AG04449 (cell line): ENCODE results near the gene NAP1L5.

Source experiments
- CTCF ChIA-PET: fragments of 350-600 bp; formaldehyde crosslinking; extraction: SDS; loops from one replicate; lab custom pipeline; 2021; ENCODE audit warnings: antibody characterized with exemption; lab: Yijun Ruan, JAX
- POLR2A ChIA-PET: fragments of 400-600, 350-600 bp; formaldehyde crosslinking; extraction: SDS; loops from one replicate; lab custom pipeline; 2020; ENCODE audit warnings: antibody characterized with exemption, inconsistent platforms; lab: Yijun Ruan, JAX
- DNase-seq: peaks from one replicate; pipeline ENCODE4 v3.0.0-alpha.2; 2010; ENCODE audit warnings: low read depth, low spot score
- H3K4me3 ChIP-seq: 2 replicates; pipeline ENCODE4 v1.5.1; 2011; ENCODE audit warnings: low read depth, mild to moderate bottlenecking, control low read depth, low read length
- TF ChIP-seq, protein P1 (sequence below): IDR thresholded peaks from one replicate; pipeline ENCODE4 v1.5.1; 2011; ENCODE audit warnings: mild to moderate bottlenecking, moderate library complexity, low read length, control low read depth, inconsistent platforms; ENCODE audit not compliant: insufficient read depth; ENCODE audit errors: missing control alignments

The NAP1L5 gene, protein sequence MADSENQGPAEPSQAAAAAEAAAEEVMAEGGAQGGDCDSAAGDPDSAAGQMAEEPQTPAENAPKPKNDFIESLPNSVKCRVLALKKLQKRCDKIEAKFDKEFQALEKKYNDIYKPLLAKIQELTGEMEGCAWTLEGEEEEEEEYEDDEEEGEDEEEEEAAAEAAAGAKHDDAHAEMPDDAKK

GRCh38 chr4:88697588-88698329, at the start of gene NAP1L5:
Gene NAP1L5 (minus strand): TSS chr4:88697829. CDS start chr4:88697754, 75 bp downstream.
- DNase-seq: no peak
- peak within 1 kb of the TSS; percentile 63 for H3K4me3 ChIP-seq
- ChIA-PET CTCF (interaction anchor here (1.1 to 3.6 kb wide), 4 partner anchors 9 to 326 kb away, joined by 3 to 15 read pairs (median 10); no protein-coding TSS in a partner anchor), POLR2A (no interaction called here)
- TF ChIP-seq, protein P1, sequence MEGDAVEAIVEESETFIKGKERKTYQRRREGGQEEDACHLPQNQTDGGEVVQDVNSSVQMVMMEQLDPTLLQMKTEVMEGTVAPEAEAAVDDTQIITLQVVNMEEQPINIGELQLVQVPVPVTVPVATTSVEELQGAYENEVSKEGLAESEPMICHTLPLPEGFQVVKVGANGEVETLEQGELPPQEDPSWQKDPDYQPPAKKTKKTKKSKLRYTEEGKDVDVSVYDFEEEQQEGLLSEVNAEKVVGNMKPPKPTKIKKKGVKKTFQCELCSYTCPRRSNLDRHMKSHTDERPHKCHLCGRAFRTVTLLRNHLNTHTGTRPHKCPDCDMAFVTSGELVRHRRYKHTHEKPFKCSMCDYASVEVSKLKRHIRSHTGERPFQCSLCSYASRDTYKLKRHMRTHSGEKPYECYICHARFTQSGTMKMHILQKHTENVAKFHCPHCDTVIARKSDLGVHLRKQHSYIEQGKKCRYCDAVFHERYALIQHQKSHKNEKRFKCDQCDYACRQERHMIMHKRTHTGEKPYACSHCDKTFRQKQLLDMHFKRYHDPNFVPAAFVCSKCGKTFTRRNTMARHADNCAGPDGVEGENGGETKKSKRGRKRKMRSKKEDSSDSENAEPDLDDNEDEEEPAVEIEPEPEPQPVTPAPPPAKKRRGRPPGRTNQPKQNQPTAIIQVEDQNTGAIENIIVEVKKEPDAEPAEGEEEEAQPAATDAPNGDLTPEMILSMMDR: no peak

GRCh38 chr4:88747351-88747750, 49.7 kb upstream of the NAP1L5 start:
- ChIA-PET POLR2A (no interaction called here), CTCF (interaction anchor here (1.1 to 1.6 kb wide), 2 partner anchors 11 to 41 kb away, joined by 3 to 6 read pairs; no protein-coding TSS in a partner anchor)
- H3K4me3 ChIP-seq: no peak overlapping the region
- TF ChIP-seq, protein P1: no peak
- DNase-seq: no peak

DNA sequence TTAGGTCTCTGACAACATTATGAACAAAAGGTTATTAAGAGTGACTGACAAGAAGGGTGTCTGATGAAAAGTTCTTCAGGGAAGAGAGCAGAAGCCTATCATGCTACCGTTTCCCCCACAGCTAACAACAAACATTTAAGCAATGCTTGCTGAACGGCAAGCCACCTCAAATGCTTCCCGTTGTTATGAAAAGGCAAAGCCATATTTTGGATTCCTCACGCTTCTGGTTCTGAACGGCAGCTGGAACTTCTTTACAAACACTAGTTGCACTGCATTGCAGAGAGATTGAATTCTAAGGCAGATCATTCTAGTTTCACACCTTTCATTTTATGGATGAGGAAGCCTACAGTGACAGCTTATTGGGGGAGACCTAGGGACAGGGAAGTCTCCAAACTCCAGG, 48.6 kb upstream of the NAP1L5 start:
- DNase-seq: no peak
- POLR2A ChIA-PET: no interaction called here
- no peak overlapping the region for H3K4me3 ChIP-seq
- CTCF ChIA-PET: interaction anchor here (1.6 kb wide), 1 partner anchor 40 kb away, joined by 6 read pairs; no protein-coding TSS in a partner anchor
- TF ChIP-seq, protein P1: no peak

GRCh38 chr4:88745581-88746163, 48.0 kb upstream of the NAP1L5 start:
- CTCF ChIA-PET: interaction anchor here (1.6 kb wide), 1 partner anchor 40 kb away, joined by 6 read pairs; no protein-coding TSS in a partner anchor
- POLR2A ChIA-PET: no interaction called here

GRCh38 chr4:88745175-88745574, 47.5 kb upstream of the NAP1L5 start:
- TF ChIP-seq, protein P1: no peak
- ChIA-PET POLR2A (no interaction called here), CTCF (no interaction called here)
- no peak overlapping the region for H3K4me3 ChIP-seq
- no peak for DNase-seq

More at GRCh38 chr4:88745581-88746163, 48.0 kb upstream of the NAP1L5 start:
- no peak for DNase-seq
- no peak overlapping the region for H3K4me3 ChIP-seq
- TF ChIP-seq, protein P1: no peak

DNA sequence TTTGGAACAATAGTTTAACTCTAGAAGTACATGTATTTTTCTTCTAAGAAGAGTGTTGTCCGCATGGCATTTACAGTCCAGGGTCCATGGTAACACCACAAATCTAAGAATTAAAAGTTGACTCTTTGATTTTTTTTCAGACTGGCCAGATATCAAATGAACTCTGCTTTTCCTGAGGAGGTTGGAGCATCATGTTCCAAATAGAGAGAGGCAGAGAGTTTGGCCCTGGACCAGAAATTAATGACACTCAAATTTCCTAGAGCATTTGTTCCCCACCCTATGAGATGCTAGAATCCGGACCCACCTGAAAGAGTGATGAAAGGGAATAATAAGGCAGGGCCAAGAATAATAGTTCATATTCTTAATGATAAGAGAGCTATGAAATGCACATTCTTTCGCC, 47.0 kb upstream of the NAP1L5 start:
- no peak for DNase-seq
- ChIA-PET CTCF (no interaction called here), POLR2A (no interaction called here)
- TF ChIP-seq, protein P1: no peak
- H3K4me3 ChIP-seq: no peak overlapping the region
